HUES64 (cell line): ENCODE data around the gene CLDN20.

Experiments used
- H3K27ac ChIP-seq: 2 replicates; pipeline ENCODE4 v1.7.0; 2013; ENCODE audit warnings: low read depth, low read length, inconsistent platforms
- H3K27me3 ChIP-seq: 2 replicates; pipeline ENCODE4 v1.6.1; 2013; ENCODE audit warnings: mild to moderate bottlenecking, low read length; ENCODE audit not compliant: insufficient read depth
- H3K36me3 ChIP-seq: 2 replicates; pipeline ENCODE4 v1.6.1; 2013; ENCODE audit warnings: mild to moderate bottlenecking, low read length; ENCODE audit not compliant: insufficient read depth
- H3K4me1 ChIP-seq: 2 replicates; pipeline ENCODE4 v1.6.1; 2013; ENCODE audit warnings: mild to moderate bottlenecking, low read length, moderate library complexity; ENCODE audit not compliant: insufficient read depth
- H3K4me3 ChIP-seq: 2 replicates; pipeline ENCODE4 v1.5.1; 2013; ENCODE audit warnings: mild to moderate bottlenecking, low read length, moderate library complexity
- H3K9ac ChIP-seq: 2 replicates; pipeline ENCODE4 v1.6.1; 2013; ENCODE audit warnings: mild to moderate bottlenecking, low read depth, low read length
- H3K9me3 ChIP-seq: 2 replicates; pipeline ENCODE4 v1.6.1; 2013; ENCODE audit warnings: low read depth, low read length; ENCODE audit not compliant: insufficient read depth
- WGBS: fragments of 150-250, 120-280 bp; methylation state at CpG from one replicate; pipeline ENCODE4 v1.1.7; 2013; ENCODE audit warnings: missing lambda C conversion rate; 5-methylcytosine and 5-hydroxymethylcytosine counted together

CLDN20 gene

DNA sequence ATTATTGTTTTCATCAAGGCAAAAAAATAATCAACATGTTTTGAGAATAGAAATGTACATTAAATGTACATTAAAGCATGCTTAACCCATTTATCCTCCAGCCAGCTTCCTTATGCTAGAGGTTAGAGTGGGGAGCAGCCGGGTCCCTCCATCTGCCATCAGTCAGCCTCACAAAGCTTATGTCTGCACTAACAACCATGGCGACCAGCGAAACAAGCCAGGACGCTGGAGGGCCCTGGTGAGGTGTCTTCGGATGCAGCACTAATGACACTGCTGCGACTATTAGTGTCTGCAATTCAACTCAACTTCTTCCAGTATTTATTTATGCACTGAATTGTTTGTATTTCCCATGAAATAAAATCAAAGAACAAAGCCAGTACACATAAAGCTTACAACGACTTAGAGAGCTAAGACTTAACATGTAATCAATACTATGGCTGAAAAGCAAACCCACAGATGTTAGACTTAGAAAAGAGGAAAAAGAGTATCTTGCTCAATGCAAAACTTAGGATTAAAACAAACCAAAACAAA is 6.8 kb downstream of the CLDN20 start:
- H3K27ac ChIP-seq, result no peak overlapping the region
- WGBS, result 91% methylated on average over 7 of the region's 7 CpGs
- H3K27me3 ChIP-seq, result no peaks in the 10 kb centered on the region
- H3K4me3 ChIP-seq, result no peak overlapping the region
- peaks cover 46% of the 10 kb centered on the region for H3K4me1 ChIP-seq
- H3K36me3 ChIP-seq, result peaks cover 28% of the 10 kb centered on the region
- H3K9me3 ChIP-seq, result no peaks in the 10 kb centered on the region
- H3K9ac ChIP-seq, result no peak overlapping the region

DNA sequence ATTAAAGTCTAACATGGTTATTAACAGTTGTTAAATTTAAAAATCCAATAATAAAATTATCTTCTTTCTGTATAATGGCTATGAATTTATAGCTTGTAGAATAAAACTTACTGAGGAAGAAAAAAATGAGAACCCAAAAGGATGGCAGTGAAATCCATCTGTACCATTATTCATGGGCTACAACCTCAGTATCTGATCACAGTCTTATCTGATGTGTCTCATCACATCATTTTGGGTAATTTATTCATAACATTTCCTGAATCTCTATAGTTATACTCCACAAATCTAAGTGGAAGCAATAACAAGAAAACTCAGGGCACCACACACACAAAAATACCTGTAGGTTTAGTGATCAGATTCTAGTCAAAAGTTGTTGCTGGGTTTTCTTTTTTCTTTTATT is 7.3 kb downstream of the CLDN20 start:
- Histone ChIP-seq H3K27ac (no peak overlapping the region), H3K36me3 (peaks cover 33% of the 10 kb centered on the region), H3K4me1 (peaks cover 46% of the 10 kb centered on the region)

DNA sequence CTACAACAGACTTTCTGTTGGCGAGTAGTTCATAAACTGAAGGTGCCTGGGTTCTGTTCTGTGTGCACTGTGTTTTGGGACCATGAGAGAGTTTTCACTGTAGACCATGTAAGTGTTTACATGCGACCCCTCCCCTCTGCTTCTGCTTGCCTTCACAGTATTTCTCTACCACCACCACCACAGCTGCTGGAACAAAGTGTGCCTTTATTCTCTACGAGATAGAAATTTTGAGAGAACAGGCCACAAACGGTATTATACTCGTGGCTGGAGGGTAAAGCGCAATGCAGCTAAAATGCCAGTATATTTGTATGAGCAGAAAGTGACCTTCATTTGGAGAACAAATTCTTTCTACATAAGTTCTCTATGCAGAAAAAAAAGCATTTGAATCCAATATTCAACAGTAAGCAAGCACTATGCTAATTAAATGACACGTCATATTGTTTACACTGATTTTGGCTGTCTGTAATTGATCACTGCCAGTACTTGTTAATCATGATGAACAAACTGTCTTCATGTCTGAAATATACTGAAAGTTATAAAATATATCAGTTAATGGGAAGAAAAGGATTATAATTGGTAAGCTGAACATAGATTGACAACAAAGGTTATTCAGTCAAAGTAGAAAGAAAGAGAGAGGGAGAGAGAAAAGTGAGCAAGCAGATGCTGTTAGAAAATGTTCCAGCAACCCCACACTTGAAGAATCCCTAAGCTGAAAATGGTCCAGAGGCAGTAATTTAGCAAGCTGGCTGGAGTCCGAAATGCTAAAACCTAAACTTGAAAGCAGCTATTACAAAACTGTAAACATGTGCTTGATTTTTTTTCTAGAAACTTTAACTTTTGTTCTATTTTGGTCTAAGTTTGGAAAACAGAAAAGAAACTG is 8.8 kb downstream of the CLDN20 start:
- Histone ChIP-seq H3K27me3 (no peaks in the 10 kb centered on the region), H3K9me3 (no peaks in the 10 kb centered on the region), H3K9ac (peak overlapping the region; percentile 23; the same call in 1 of the 2 replicates), H3K27ac (peak overlapping the region; percentile 54), H3K36me3 (peaks cover 28% of the 10 kb centered on the region), H3K4me3 (no peak overlapping the region), H3K4me1 (peaks cover 43% of the 10 kb centered on the region)
- WGBS, result 95% methylated on average over 8 of the region's 8 CpGs

More for the DNA sequence above, 7.3 kb downstream of the CLDN20 start:
- H3K27me3 ChIP-seq, result no peaks in the 10 kb centered on the region
- H3K9me3 ChIP-seq, result no peaks in the 10 kb centered on the region
- no peak overlapping the region for H3K4me3 ChIP-seq
- no peak overlapping the region for H3K9ac ChIP-seq

DNA sequence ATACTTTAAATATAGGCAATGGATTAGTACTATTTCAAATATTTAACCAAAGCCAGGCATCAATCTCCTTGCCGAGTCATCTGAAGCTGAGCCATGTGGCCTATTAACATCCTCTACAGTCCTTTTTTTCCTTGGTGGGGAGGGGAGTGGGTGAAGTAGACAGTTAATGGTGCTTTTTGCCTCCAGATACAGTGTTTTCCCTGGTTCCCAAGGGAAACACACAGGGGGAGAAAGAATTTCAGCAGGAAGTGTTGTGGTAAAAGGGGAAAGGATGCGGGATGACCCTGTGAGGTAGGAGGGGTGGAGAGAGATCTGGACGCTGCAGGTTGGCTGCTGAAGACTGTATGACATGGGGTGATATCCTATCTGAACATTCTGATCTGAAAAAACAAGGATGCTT is 9.6 kb downstream of the CLDN20 start:
- Histone ChIP-seq H3K27ac (peak overlapping the region; percentile 54), H3K36me3 (peaks cover 28% of the 10 kb centered on the region), H3K4me1 (peaks cover 35% of the 10 kb centered on the region), H3K9me3 (no peaks in the 10 kb centered on the region), H3K4me3 (no peak overlapping the region), H3K27me3 (no peaks in the 10 kb centered on the region), H3K9ac (peak overlapping the region; percentile 23; the same call in 1 of the 2 replicates)
- WGBS, result 44% methylated on average over 2 of the region's 3 CpGs

DNA sequence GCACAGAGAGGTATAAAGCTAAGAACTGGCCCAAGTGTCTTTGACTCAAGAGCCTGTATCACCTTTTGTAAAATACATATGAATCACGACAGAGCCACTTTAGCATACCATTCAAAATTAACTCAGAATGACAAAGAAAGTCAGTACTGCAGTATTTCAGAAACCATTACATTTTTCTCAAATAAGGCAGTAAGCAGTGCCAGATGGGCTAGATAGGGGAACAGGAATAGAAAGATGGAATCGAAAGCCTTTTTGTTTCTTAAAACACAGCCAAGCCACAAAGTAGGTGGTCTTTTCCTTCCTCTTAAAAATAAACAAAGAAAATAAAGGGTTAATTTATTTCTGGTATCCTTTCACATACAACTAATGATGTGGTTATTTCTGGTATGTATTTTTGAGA is 10.3 kb downstream of the CLDN20 start:
- H3K9ac ChIP-seq, result no peak overlapping the region
- peak overlapping the region; percentile 29; the same call in 1 of the 2 replicates for H3K27ac ChIP-seq
- H3K4me3 ChIP-seq, result no peak overlapping the region

DNA sequence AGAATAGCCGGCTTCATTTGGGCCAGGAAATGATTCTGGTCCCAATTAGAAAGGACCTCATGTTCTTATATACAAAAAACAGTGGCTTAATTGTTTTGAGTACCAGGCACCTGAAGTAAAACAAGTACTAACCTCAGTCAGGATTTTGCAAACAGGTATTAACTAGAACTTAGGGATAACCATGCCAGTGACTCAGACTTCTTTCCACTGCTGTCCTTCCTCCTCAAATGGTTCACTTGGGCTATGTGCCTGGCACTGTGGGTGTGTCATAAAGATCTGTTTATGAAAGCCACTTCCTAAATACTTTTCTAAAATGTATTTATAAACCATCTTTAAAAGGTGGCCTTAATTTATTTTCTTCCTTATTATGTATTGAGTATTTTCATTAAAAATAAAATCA is 10.7 kb downstream of the CLDN20 start:
- Histone ChIP-seq H3K4me1 (peaks cover 30% of the 10 kb centered on the region), H3K27ac (peak overlapping the region; percentile 29; the same call in 1 of the 2 replicates), H3K9me3 (no peaks in the 10 kb centered on the region), H3K27me3 (no peaks in the 10 kb centered on the region), H3K9ac (no peak overlapping the region), H3K4me3 (no peak overlapping the region), H3K36me3 (peaks cover 33% of the 10 kb centered on the region)
- WGBS, result 100% methylated on average over 1 of the region's 1 CpG

More for the DNA sequence above, 10.3 kb downstream of the CLDN20 start:
- H3K36me3 ChIP-seq, result peaks cover 28% of the 10 kb centered on the region
- no peaks in the 10 kb centered on the region for H3K27me3 ChIP-seq
- H3K9me3 ChIP-seq, result no peaks in the 10 kb centered on the region
- peaks cover 31% of the 10 kb centered on the region for H3K4me1 ChIP-seq
- 68% methylated on average over 1 of the region's 2 CpGs for WGBS

DNA sequence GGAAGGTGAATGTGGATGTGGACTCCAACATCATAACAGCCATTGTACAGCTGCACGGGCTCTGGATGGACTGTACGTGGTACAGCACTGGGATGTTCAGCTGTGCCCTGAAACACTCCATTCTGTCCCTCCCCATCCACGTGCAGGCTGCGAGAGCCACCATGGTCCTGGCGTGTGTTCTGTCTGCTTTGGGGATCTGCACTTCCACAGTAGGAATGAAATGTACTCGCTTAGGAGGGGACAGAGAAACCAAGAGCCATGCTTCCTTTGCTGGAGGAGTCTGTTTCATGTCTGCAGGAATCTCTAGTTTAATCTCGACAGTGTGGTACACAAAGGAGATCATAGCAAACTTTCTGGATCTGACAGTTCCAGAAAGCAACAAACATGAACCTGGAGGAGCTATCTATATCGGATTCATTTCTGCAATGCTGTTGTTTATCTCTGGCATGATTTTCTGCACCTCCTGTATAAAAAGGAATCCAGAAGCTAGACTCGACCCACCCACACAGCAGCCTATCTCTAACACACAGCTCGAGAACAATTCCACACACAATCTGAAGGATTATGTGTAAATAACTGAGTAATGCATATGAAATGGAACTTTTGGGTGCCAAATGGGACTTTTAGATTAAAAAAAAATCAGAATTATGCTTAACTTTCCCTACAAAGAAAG is 12.1 kb downstream of the CLDN20 start:
- Histone ChIP-seq H3K4me1 (peaks cover 30% of the 10 kb centered on the region), H3K27me3 (no peaks in the 10 kb centered on the region), H3K4me3 (no peak overlapping the region), H3K9me3 (no peaks in the 10 kb centered on the region), H3K27ac (no peak overlapping the region), H3K9ac (no peak overlapping the region), H3K36me3 (peaks cover 46% of the 10 kb centered on the region)
- 94% methylated on average over 9 of the region's 10 CpGs for WGBS

DNA sequence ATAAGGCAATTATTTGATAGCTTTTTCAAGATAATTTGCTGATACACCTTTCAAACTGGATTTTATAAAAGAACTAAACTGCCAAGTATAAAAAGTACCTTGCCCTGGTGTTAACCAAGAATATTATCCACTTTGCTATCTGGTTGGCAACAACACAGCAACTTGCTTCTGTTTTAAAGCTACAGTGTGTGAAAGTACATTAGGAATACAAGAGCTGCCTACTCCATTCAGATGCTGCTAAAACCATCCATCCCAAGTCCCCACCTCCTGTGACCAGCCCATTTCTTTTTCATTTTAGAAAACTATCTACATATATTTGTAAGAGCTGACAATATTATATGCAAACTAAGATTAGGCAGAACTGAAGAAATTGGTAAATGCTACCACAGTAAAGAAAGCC is 12.8 kb downstream of the CLDN20 start:
- Histone ChIP-seq H3K27ac (no peak overlapping the region), H3K4me3 (no peak overlapping the region), H3K36me3 (peaks cover 47% of the 10 kb centered on the region), H3K27me3 (no peaks in the 10 kb centered on the region), H3K9me3 (no peaks in the 10 kb centered on the region), H3K4me1 (peaks cover 30% of the 10 kb centered on the region), H3K9ac (no peak overlapping the region)

DNA sequence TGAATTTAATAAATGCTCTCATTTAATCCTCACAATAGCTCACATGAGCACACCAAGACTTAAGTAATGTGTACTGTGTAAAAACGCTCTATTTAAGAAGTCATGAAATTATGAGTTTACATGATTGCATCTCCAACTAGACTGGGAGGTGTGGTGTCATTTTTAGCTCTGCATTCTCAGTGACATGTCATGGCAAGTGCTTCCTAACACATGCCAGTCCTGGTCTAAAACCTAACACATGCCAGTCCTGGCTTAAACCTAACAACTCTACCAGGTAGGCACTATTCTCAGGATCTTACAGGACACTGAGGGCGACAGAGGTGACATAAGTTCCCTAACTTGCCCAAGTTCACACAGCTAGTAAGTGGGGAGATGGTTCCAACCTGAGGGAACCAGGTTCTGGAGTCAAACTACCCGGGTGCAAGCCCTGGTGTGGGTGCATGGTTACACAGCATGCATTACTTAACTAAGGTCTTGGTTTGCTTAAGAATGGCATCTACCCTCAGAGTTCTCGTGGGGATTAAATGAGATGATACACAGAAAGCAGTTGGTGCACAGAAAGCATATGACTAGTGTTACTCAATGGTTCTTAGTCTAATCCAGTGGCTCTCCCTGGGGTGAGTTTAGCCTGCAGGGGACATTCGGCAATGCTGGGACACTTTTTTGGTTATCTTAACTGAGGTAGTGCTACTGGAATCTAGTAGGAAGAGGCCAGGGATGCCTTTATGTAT is 14.7 kb downstream of the CLDN20 start:
- no peaks in the 10 kb centered on the region for H3K27me3 ChIP-seq

DNA sequence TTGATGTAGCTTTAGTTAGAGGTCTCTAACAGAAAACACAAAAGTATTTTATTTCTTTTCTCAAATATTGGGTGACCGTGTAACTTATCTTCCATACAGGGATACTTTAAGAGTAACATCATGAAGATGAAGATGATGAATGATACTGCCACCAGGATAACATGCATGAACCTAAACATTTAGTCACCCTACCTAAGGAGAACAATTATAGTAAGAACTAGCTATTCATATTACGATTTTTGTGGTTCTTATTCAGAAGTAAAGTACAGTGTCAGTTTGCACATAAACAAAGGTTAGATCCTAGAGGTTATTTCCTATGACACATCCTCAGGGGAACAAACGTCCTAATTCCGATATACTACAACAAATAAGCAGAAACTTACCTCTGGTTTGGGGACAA is 21.0 kb downstream of the CLDN20 start:
- Histone ChIP-seq H3K36me3 (peaks cover 85% of the 10 kb centered on the region), H3K9me3 (no peaks in the 10 kb centered on the region), H3K27me3 (no peaks in the 10 kb centered on the region), H3K4me3 (no peak overlapping the region), H3K9ac (no peak overlapping the region), H3K4me1 (no peaks in the 10 kb centered on the region; the same call in 1 of the 2 replicates), H3K27ac (no peak overlapping the region)
- 96% methylated on average over 2 of the region's 4 CpGs for WGBS

More for the DNA sequence above, 14.7 kb downstream of the CLDN20 start:
- peaks cover 12% of the 10 kb centered on the region for H3K4me1 ChIP-seq
- H3K9ac ChIP-seq, result no peak overlapping the region
- 90% methylated on average over 5 of the region's 5 CpGs for WGBS
- no peak overlapping the region for H3K4me3 ChIP-seq
- H3K36me3 ChIP-seq, result peaks cover 54% of the 10 kb centered on the region
- H3K27ac ChIP-seq, result no peak overlapping the region
- H3K9me3 ChIP-seq, result no peaks in the 10 kb centered on the region
